Smooth muscle cell (in vitro differentiated cells): ENCODE data around the gene TEX13D. TPM values are rescaled to one million over a fixed set of nuclear protein-coding genes. Genes with fewer than 3 reads are reported as not detected.

Experiments
- DNase-seq: peaks from one replicate; lab custom pipeline; 2025; ENCODE audit not compliant: unreplicated experiment; lab: John Stamatoyannopoulos, UW
- H2AFZ ChIP-seq: fragments of 200-600 bp; sonication (generic); 2 replicates; pipeline ENCODE4 v1.6.0; 2016; ENCODE audit warnings: antibody characterized with exemption, low read depth, mild to moderate bottlenecking
- H3F3A ChIP-seq: fragments of 200-600 bp; sonication (generic); 2 replicates; pipeline ENCODE4 v1.6.0; 2017; ENCODE audit warnings: antibody characterized with exemption, low read depth
- H3K27ac ChIP-seq: fragments of 200-600 bp; sonication (generic); 2 replicates; pipeline ENCODE4 v1.5.1; 2016; ENCODE audit warnings: low read depth, mild to moderate bottlenecking
- H3K27me3 ChIP-seq: fragments of 200-600 bp; sonication (generic); 2 replicates; pipeline ENCODE4 v1.6.1; 2016; ENCODE audit warnings: low read depth, mild to moderate bottlenecking
- H3K36me3 ChIP-seq: fragments of 200-600 bp; sonication (generic); 2 replicates; pipeline ENCODE4 v1.5.1; 2016; ENCODE audit warnings: low read depth
- H3K4me1 ChIP-seq: fragments of 200-600 bp; sonication (generic); 2 replicates; pipeline ENCODE4 v1.5.1; 2016; ENCODE audit warnings: low read depth
- H3K4me2 ChIP-seq: fragments of 200-600 bp; sonication (generic); 2 replicates; pipeline ENCODE4 v1.6.0; 2016; ENCODE audit warnings: mild to moderate bottlenecking
- H3K4me3 ChIP-seq: fragments of 200-600 bp; sonication (generic); 2 replicates; pipeline ENCODE4 v1.5.1; 2016; ENCODE audit warnings: mild to moderate bottlenecking
- H3K79me2 ChIP-seq: fragments of 200-600 bp; sonication (generic); 2 replicates; pipeline ENCODE4 v1.6.0; 2016; ENCODE audit warnings: low read depth, mild to moderate bottlenecking
- H3K9ac ChIP-seq: fragments of 200-600 bp; sonication (generic); 2 replicates; pipeline ENCODE4 v1.6.0; 2016; ENCODE audit warnings: low read depth
- H3K9me3 ChIP-seq: fragments of 200-600 bp; sonication (generic); replicated peaks from 2 replicates; pipeline ENCODE4 v1.5.1; 2016; ENCODE audit warnings: low read depth
- H4K20me1 ChIP-seq: fragments of 200-600 bp; sonication (generic); 2 replicates; pipeline ENCODE4 v1.6.0; 2016; ENCODE audit warnings: low read depth
- WGBS: methylation state at CpG from one replicate; pipeline ENCODE4 v1.1.7; 2016; ENCODE audit warnings: low lambda C conversion rate; 5-methylcytosine and 5-hydroxymethylcytosine counted together
- polyA plus RNA-seq: library from polyadenylated mRNA; unstranded; fragments of >200 nt; fragmentation: Nextera tagmentation; extraction: Ambion mirVana; gene quantifications from 2 replicates; pipeline ENCODE4 v1.2.1, GENCODE V29; 2016
- total RNA-seq: library from RNA; depleted of rRNA; stranded (reverse); fragments of >200 nt; gene quantifications from 2 replicates; pipeline ENCODE4 v1.2.3, GENCODE V29; 2014
- TF ChIP-seq, protein P1 (sequence below): fragments of 200-600 bp; sonication (generic); IDR thresholded peaks from 2 replicates; pipeline ENCODE4 v1.5.1; 2017; ENCODE audit warnings: borderline replicate concordance, mild to moderate bottlenecking, antibody characterized with exemption; ENCODE audit not compliant: insufficient read depth, poor library complexity, severe bottlenecking

Gene TEX13D
- total and polyA plus RNA-seq, 2 experiments from 2014 or later: 0.04 TPM; not detected in 1

DNA sequence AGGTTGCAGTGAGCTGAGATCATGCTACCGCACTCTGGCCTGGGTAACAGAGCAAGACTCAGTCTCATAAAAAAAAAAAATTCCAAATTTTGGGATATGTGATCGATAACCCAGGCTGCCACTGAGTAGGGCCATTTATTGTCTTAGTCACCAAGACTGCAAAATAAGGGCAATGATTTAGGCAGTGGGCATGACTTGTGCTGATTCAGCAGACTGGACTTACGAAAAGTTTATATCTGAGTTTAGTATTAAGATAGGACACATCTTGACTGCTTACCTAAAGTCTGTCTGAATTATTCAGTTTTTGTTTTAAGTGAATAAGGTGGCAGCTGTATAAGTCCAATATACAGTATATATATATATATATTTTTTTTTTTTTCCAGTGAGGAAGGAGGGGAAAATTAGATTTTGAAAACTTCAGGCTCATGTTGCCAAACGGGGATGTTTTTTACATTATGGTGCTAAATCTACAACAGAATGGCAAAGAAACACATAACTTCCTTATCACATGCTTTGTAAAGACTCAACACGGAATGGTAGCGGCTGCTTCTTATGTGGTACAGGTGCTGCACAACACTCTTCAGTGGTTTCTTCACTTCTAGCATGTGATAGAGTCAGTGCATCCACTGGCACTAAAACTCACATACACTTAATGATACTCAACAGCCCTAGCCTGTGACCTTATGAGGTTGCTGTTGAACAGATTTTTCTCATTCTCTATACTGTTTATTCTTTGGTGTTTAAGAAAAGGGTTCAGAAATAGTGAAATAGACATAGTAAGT lies 6.5 kb downstream of the TEX13D start:
- no peaks in the 10 kb centered on the region for H3K4me1 ChIP-seq
- whole genome bisulfite sequencing: 82% methylated on average over 6 of the region's 6 CpGs
- H3K27ac ChIP-seq: no peak overlapping the region
- no peaks in the 10 kb centered on the region for H3K9me3 ChIP-seq
- no peaks in the 10 kb centered on the region for H3F3A ChIP-seq
- no peak for DNase-seq
- TF ChIP-seq, protein P1, sequence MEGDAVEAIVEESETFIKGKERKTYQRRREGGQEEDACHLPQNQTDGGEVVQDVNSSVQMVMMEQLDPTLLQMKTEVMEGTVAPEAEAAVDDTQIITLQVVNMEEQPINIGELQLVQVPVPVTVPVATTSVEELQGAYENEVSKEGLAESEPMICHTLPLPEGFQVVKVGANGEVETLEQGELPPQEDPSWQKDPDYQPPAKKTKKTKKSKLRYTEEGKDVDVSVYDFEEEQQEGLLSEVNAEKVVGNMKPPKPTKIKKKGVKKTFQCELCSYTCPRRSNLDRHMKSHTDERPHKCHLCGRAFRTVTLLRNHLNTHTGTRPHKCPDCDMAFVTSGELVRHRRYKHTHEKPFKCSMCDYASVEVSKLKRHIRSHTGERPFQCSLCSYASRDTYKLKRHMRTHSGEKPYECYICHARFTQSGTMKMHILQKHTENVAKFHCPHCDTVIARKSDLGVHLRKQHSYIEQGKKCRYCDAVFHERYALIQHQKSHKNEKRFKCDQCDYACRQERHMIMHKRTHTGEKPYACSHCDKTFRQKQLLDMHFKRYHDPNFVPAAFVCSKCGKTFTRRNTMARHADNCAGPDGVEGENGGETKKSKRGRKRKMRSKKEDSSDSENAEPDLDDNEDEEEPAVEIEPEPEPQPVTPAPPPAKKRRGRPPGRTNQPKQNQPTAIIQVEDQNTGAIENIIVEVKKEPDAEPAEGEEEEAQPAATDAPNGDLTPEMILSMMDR: no peak
- H3K79me2 ChIP-seq: no peaks in the 10 kb centered on the region
- H3K9ac ChIP-seq: no peak overlapping the region
- no peaks in the 10 kb centered on the region for H3K27me3 ChIP-seq
- H4K20me1 ChIP-seq: no peaks in the 10 kb centered on the region
- no peak overlapping the region for H3K4me2 ChIP-seq
- no peak overlapping the region for H2AFZ ChIP-seq
- H3K36me3 ChIP-seq: no peaks in the 10 kb centered on the region
- H3K4me3 ChIP-seq: no peak overlapping the region

DNA sequence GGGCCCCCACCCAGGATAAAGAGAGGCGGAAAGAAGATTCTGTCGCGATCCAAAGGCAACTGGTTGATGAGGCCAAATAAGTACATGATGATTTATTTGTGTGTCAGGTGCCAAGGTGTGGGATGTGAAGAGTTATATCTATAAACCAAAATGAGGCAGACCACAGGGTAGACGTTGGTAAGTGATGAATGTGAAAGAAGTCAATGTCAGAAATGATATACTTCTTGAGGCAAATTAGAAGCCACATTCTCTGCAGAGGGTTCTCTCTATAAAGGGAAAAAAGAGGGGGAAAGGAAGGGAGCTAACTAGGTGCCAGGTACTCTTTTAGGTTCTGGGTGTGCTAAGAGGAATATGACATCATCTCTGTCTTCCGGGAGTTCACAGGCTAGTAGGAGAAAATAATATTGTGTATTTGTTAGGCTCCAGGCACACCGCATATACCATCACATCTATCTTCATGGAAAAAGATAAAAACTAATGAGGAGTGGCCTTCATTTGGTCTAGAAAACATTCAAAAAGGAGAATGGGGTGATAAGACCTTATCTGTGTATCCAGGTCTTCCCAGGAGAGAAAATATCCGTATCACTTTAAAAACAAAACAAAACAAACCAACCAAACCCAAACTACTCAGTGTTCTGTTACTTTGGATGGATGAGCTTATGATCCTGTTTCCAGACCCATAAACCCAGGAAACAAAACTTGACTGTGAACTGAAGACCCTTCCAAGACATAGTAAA lies 9.1 kb downstream of the TEX13D start:
- TF ChIP-seq, protein P1: no peak
- Histone ChIP-seq H3K79me2 (no peaks in the 10 kb centered on the region), H3K9ac (no peak overlapping the region), H3K36me3 (no peaks in the 10 kb centered on the region), H3K9me3 (no peaks in the 10 kb centered on the region), H3K4me3 (no peak overlapping the region), H3F3A (no peaks in the 10 kb centered on the region), H3K27me3 (no peaks in the 10 kb centered on the region), H4K20me1 (no peaks in the 10 kb centered on the region), H2AFZ (no peak overlapping the region), H3K4me2 (no peak overlapping the region), H3K4me1 (no peaks in the 10 kb centered on the region), H3K27ac (no peak overlapping the region)
- DNase-seq: no peak
- WGBS: 82% methylated on average over 7 of the region's 7 CpGs

DNA sequence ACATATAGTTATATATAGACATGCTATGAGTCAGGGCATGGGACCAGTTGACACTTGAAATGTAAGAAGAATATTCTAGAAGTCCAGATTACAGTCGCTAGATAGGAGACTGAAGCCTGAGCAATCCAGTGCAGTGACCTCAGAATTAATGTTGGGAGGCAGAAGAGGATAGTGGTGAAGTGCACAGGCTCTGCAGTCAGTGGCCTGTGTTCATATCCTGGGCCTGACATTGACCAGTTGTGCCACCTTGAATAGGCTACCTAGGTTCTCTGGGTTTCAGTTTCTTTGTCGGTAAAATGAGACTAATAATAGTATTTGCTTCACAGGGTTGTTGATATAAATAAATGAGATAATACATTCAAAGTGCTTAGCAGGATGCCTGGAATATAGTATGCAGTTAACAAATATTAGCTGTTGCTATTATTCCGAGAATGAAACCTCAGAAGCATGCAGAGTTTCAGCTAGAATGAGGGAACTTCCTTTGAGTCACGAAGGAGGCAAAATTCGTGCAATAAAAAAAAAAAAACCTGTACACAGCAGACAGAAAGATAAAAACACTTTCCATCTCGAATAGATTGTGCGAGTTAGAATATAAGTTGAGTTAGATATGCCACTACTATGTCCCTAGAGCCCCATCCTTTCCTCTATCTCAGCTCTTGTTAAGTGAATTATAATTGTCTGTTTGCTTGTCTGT lies 9.9 kb downstream of the TEX13D start:
- H2AFZ ChIP-seq: no peak overlapping the region
- H3K79me2 ChIP-seq: no peaks in the 10 kb centered on the region
- H3K9me3 ChIP-seq: no peaks in the 10 kb centered on the region
- TF ChIP-seq, protein P1: no peak
- H3F3A ChIP-seq: no peaks in the 10 kb centered on the region
- no peak overlapping the region for H3K27ac ChIP-seq
- no peaks in the 10 kb centered on the region for H4K20me1 ChIP-seq
- H3K4me1 ChIP-seq: no peaks in the 10 kb centered on the region
- no peak overlapping the region for H3K4me3 ChIP-seq
- H3K9ac ChIP-seq: no peak overlapping the region
- no peaks in the 10 kb centered on the region for H3K27me3 ChIP-seq
- H3K36me3 ChIP-seq: no peaks in the 10 kb centered on the region
- no peak overlapping the region for H3K4me2 ChIP-seq
- no peak for DNase-seq
- WGBS: 68% methylated on average over 7 of the region's 7 CpGs
